Activated B cell treated with CpG ODN at 0.5 μM for 24 hours (primary cell): Measurements from ENCODE around the gene COX19. TPM values are rescaled to one million over a fixed set of nuclear protein-coding genes. Genes with fewer than 3 reads are reported as not detected.

Experiments
- ATAC-seq: fragments of 200-7000 bp; cut with Tn5 transposase; one replicate; pipeline ENCODE4 v1.10.0; 2021; ENCODE audit warnings: low read depth, mild to moderate bottlenecking, moderate library complexity
- CTCF ChIA-PET: fragments of 350-600 bp; sonication (Branson Sonifier 250); formaldehyde crosslinking; loops from one replicate; lab custom pipeline; 2021; ENCODE audit warnings: antibody characterized with exemption; lab: Charles Lee
- POLR2A ChIA-PET: fragments of 350-600 bp; sonication (Branson Sonifier 250); formaldehyde crosslinking; loops from one replicate; lab custom pipeline; 2021; ENCODE audit warnings: antibody characterized with exemption; lab: Charles Lee
- DNase-seq: peaks from one replicate; pipeline ENCODE4 v3.0.0; 2022
- H3K27ac Mint-ChIP-seq: one replicate; pipeline ENCODE4 v1.8.0; 2020; ENCODE audit warnings: mixed read lengths
- H3K27me3 Mint-ChIP-seq: one replicate; pipeline ENCODE4 v1.8.0; 2021; ENCODE audit warnings: mixed read lengths
- H3K36me3 Mint-ChIP-seq: one replicate; pipeline ENCODE4 v1.8.0; 2021; ENCODE audit warnings: low read depth, mixed read lengths
- H3K4me1 Mint-ChIP-seq: one replicate; pipeline ENCODE4 v1.8.0; 2021; ENCODE audit warnings: mixed read lengths
- H3K4me3 Mint-ChIP-seq: one replicate; pipeline ENCODE4 v1.8.0; 2020; ENCODE audit warnings: mild to moderate bottlenecking, mixed read lengths
- H3K9me3 Mint-ChIP-seq: one replicate; pipeline ENCODE4 v1.8.0; 2020; ENCODE audit warnings: mixed read lengths
- CTCF ChIP-seq: fragments of 200-600 bp; IDR thresholded peaks from one replicate; pipeline ENCODE4 v1.8.0; 2022; ENCODE audit warnings: antibody characterized with exemption, mild to moderate bottlenecking
- intact Hi-C: fragments of 100-400 bp; cut with micrococcal nuclease; formaldehyde crosslinking; loops from one replicate; pipeline ENCODE4 v1.15.1; 2024
- total RNA-seq: library from RNA; stranded (reverse); gene quantifications from 2 replicates; pipeline ENCODE4 v1.2.3, GENCODE V29; 2022

Gene COX19
- total RNA-seq, 1 donor from 2014 or later: 24.5 TPM

DNA sequence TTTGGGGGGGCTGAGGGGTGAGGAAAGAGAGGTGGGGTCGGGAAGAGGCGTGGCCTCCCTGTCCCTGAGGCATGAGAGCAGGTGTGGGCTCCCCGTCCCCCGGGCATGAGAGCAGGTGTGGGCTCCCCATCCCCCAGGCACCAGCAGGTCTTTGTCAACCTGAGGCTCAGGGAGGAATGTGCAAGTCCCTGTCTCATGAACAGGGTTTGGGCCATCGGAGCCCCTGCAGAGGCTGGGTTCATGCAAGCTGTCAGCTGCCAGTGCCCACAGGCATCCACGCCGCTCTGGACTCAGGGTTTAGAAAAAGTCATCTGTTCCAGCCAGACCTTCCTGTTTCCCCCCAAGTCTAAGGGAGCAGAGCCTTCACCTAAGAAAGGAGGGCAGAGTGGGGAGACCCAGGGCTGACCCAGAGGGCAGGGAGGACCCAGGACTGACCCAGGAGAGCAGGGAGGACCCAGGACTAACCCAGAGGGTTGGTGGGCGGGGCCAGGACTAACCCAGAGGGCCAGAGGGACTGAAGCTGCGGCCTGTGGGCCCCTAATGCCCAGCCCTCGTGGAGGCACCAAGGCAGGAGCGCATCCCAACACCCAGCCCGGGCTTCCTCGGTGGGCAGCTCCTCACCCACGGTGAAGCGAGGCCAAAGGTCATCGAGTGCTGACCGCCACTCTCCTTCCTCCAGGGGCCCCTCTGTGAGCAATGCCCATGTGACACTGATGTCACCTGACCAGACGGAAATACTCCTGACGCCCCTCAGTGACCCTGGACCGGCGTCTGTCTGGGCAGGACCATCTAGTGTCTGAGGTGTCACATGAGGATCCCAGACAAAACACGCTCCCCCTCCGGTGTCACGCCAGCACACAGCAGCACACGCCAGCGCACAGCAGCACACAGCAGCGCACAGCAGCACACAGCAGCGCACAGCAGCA is 40.1 kb upstream of the COX19 start:
- CTCF ChIA-PET: no interaction called here

GRCh38 chr7:1014681-1015080 is 39.3 kb upstream of the COX19 start:
- H3K27ac Mint-ChIP-seq: no peak overlapping the region
- H3K4me1 Mint-ChIP-seq: peaks cover 39% of the 10 kb centered on the region
- H3K4me3 Mint-ChIP-seq: no peak overlapping the region
- H3K27me3 Mint-ChIP-seq: no peaks in the 10 kb centered on the region
- peaks cover 34% of the 10 kb centered on the region for H3K36me3 Mint-ChIP-seq
- ATAC-seq (no peak), DNase-seq (no peak)
- no peaks in the 10 kb centered on the region for H3K9me3 Mint-ChIP-seq
- TF ChIP-seq CTCF: no peak
- intact Hi-C loops: no loop called here
- ChIA-PET CTCF (no interaction called here), POLR2A (interaction anchor here (1.7 kb wide), 1 partner anchor 8 kb away, joined by 7 read pairs; no protein-coding TSS in a partner anchor)

More for the DNA sequence above, 40.1 kb upstream of the COX19 start:
- DNase-seq: no peak
- peaks cover 39% of the 10 kb centered on the region for H3K4me1 Mint-ChIP-seq
- ATAC-seq: no peak
- H3K4me3 Mint-ChIP-seq: no peak overlapping the region
- H3K9me3 Mint-ChIP-seq: no peaks in the 10 kb centered on the region
- no peak for TF ChIP-seq CTCF
- intact Hi-C loops: no loop called here
- H3K36me3 Mint-ChIP-seq: peaks cover 29% of the 10 kb centered on the region
- no peaks in the 10 kb centered on the region for H3K27me3 Mint-ChIP-seq
- H3K27ac Mint-ChIP-seq: no peak overlapping the region
- POLR2A ChIA-PET: no interaction called here

DNA sequence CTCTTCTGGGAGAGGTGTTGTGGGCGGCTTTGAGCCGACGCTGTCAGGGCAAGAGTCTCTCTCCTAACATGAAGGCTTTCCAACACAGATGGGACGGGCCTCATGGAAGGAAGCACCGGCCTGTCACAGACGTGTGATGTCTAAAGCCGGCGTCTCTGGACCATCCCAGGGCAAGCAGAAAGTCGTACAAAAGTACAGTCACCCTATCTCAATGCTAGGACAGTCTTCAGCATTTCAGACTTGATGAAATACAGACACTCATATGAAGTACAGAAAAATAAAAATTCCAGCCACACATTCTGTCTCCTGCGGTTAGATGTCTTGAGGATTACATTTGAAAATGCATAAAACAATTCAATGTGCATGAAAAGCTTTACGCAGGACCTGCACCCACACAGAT is 38.2 kb upstream of the COX19 start:
- H3K9me3 Mint-ChIP-seq: no peaks in the 10 kb centered on the region
- ChIA-PET POLR2A (interaction anchor here (1.4 to 1.7 kb wide), 2 partner anchors 9 to 11 kb away, joined by 3 to 7 read pairs; no protein-coding TSS in a partner anchor), CTCF (interaction anchor here (2.9 kb wide), 1 partner anchor 20 kb away, joined by 13 read pairs; no protein-coding TSS in a partner anchor)
- ATAC-seq: no peak
- H3K27me3 Mint-ChIP-seq: no peaks in the 10 kb centered on the region
- TF ChIP-seq CTCF: no peak
- no peak overlapping the region for H3K4me3 Mint-ChIP-seq
- peaks cover 35% of the 10 kb centered on the region for H3K4me1 Mint-ChIP-seq
- no peak for DNase-seq
- no peak overlapping the region for H3K27ac Mint-ChIP-seq
- intact Hi-C loops: no loop called here
- H3K36me3 Mint-ChIP-seq: peaks cover 39% of the 10 kb centered on the region

GRCh38 chr7:1012716-1013095 is 37.4 kb upstream of the COX19 start:
- Mint-ChIP-seq H3K4me1 (peaks cover 28% of the 10 kb centered on the region), H3K9me3 (no peaks in the 10 kb centered on the region), H3K27me3 (no peaks in the 10 kb centered on the region), H3K4me3 (no peak overlapping the region), H3K36me3 (peaks cover 35% of the 10 kb centered on the region), H3K27ac (no peak overlapping the region)
- no peak for ATAC-seq
- POLR2A ChIA-PET: interaction anchor here (1.1 to 1.9 kb wide), 5 partner anchors 10 to 37 kb away, joined by 3 to 7 read pairs (median 3); partner anchors contain the start of gene COX19
- CTCF ChIA-PET: interaction anchor here (1.6 to 2.9 kb wide), 2 partner anchors 19 to 53 kb away, joined by 5 to 13 read pairs; no protein-coding TSS in a partner anchor
- intact Hi-C loops: loop anchor here (1.0 kb wide), 1 partner anchor 11 kb away; no protein-coding TSS in a partner anchor
- TF ChIP-seq CTCF: no peak
- DNase-seq: no peak
